Measurements from ENCODE around the gene ZNRF1.

DNA sequence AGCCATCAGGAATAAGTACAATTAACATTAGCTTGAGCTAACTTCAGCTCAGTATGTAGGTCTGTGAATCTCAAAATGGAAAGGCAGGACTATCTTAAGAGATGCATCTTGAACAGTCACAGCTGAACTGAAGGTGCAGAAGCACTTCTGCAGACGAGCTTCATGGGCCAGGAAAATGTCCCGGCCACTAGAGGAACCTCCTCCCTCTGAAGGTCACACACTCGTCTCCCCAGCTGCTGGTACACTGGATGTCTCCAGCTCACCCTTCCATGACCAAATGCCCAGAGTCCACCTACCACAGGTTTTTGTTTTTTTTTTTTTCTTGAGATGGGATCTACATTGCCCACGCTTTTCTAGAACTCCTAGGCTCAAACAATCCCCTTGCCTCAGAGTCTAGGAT lies 47.1 kb upstream of the ZNRF1 start:
- TF ChIP-seq TAF1 (IDR thresholded peaks at IDR 0.05; ENCODE audit: borderline replicate concordance, insufficient read depth, low read length) = no peak
- TF ChIP-seq POLR2AphosphoS5 (IDR thresholded peaks at IDR 0.05; ENCODE audit: low read depth, low read length) = no peak

Data from PFSK-1 (cell line).